Thoracic aorta (tissue), 2 donors: Measurements from ENCODE around the gene PIP5KL1. TPM values are rescaled to one million over a fixed set of nuclear protein-coding genes. Genes with fewer than 3 reads are reported as not detected.

Experiments
- ATAC-seq: fragments of 150-250 bp; one replicate; pipeline ENCODE4 v1.8.0; 2017; ENCODE audit warnings: low read depth; ENCODE audit not compliant: insufficient number of reproducible peaks, low FRiP score
- DNase-seq: peaks from one replicate; pipeline ENCODE4 v3.0.0-alpha.2; 2020; ENCODE audit warnings: low spot score
- H3K27ac ChIP-seq, 2 donors: fragments of 200-600 bp; sonication (generic); 1 replicate in 1 of 2; 2 replicates in 1 of 2; pipeline ENCODE4 v1.5.1; 2016; ENCODE audit warnings: mild to moderate bottlenecking in 2 of 2, moderate library complexity in 2 of 2
- H3K27me3 ChIP-seq: fragments of 200-600 bp; sonication (generic); replicated peaks from 2 replicates; pipeline ENCODE4 v1.6.0; 2016; ENCODE audit warnings: mild to moderate bottlenecking; ENCODE audit not compliant: insufficient read depth
- H3K36me3 ChIP-seq: fragments of 200-600 bp; sonication (generic); one replicate; pipeline ENCODE4 v1.5.1; 2016
- H3K4me1 ChIP-seq, 2 donors: fragments of 200-600 bp; sonication (generic); 1 replicate in 1 of 2; 2 replicates in 1 of 2; pipeline versions ENCODE4 v1.5.1 to v1.6.0; 2016; ENCODE audit warnings: low read depth in 2 of 2, mild to moderate bottlenecking in 1 of 2; ENCODE audit not compliant: control insufficient read depth in 1 of 2
- H3K4me3 ChIP-seq: fragments of 200-600 bp; sonication (generic); 2 replicates; pipeline ENCODE4 v1.5.1; 2016; ENCODE audit warnings: mild to moderate bottlenecking
- H3K9me3 ChIP-seq: fragments of 200-600 bp; sonication (generic); 2 replicates; pipeline ENCODE4 v1.5.1; 2016
- CTCF ChIP-seq: fragments of 200-600 bp; sonication (generic); IDR thresholded peaks from one replicate; pipeline ENCODE4 v1.5.1; 2019; ENCODE audit warnings: antibody characterized with exemption
- total RNA-seq, 2 donors: library from RNA; depleted of rRNA; stranded (reverse); fragments of >200 nt; gene quantifications; one replicate each; pipeline versions ENCODE4 v1.1.0 to v1.2.3, GENCODE V29; 2016

Gene PIP5KL1
- total RNA-seq, 2 donors from 2014 or later, result 6.0 to 8.8 TPM

- peaks cover 73 to 97% of the 10 kb centered on the region in 2 donors for H3K4me1 ChIP-seq
- H3K27ac ChIP-seq, result peak overlapping the region in 1 of 2 donors; percentile 58
- no peak for TF ChIP-seq CTCF
- ATAC-seq, result no peak
- peak overlapping the region; percentile 43 for H3K4me3 ChIP-seq
- H3K27me3 ChIP-seq, result no peaks in the 10 kb centered on the region
- DNase-seq, result no peak
- H3K9me3 ChIP-seq, result no peaks in the 10 kb centered on the region
- H3K36me3 ChIP-seq, result no peaks in the 10 kb centered on the region
Measured at GRCh38 chr9:127974769-127975261, 44.2 kb upstream of the PIP5KL1 start.

GRCh38 chr9:127974001-127974768 lies 43.6 kb upstream of the PIP5KL1 start:
- no peak for TF ChIP-seq CTCF

GRCh38 chr9:127973169-127974000 lies 42.8 kb upstream of the PIP5KL1 start:
- no peaks in the 10 kb centered on the region for H3K9me3 ChIP-seq
- no peak for ATAC-seq
- no peak overlapping the region for H3K4me3 ChIP-seq
- TF ChIP-seq CTCF, result peak; percentile 30
- H3K27me3 ChIP-seq, result no peaks in the 10 kb centered on the region
- no peaks in the 10 kb centered on the region for H3K36me3 ChIP-seq
- peak overlapping the region; percentile 58 to 76 for H3K27ac ChIP-seq
- no peak for DNase-seq
- H3K4me1 ChIP-seq, result peaks cover 81 to 97% of the 10 kb centered on the region in 2 donors

More at GRCh38 chr9:127974001-127974768, 43.6 kb upstream of the PIP5KL1 start:
- Histone ChIP-seq H3K4me3 (no peak overlapping the region), H3K27me3 (no peaks in the 10 kb centered on the region), H3K9me3 (no peaks in the 10 kb centered on the region), H3K36me3 (no peaks in the 10 kb centered on the region), H3K27ac (peak overlapping the region; percentile 58 to 76), H3K4me1 (peaks cover 79 to 97% of the 10 kb centered on the region in 2 donors)
- ATAC-seq (no peak), DNase-seq (no peak)

GRCh38 chr9:127972236-127972871 lies 41.8 kb upstream of the PIP5KL1 start:
- Histone ChIP-seq H3K27ac (peak overlapping the region; percentile 58 to 76), H3K9me3 (no peaks in the 10 kb centered on the region), H3K4me1 (peaks cover 75 to 97% of the 10 kb centered on the region in 2 donors), H3K27me3 (no peaks in the 10 kb centered on the region), H3K36me3 (no peaks in the 10 kb centered on the region), H3K4me3 (no peak overlapping the region)
- ATAC-seq (no peak), DNase-seq (no peak)
- TF ChIP-seq CTCF, result no peak
